ENCODE measurements around the gene FOXC2. TPM values are rescaled to one million over a fixed set of nuclear protein-coding genes. Genes with fewer than 3 reads are reported as not detected.

Gene FOXC2
- total RNA-seq, 2 experiments from 2014 or later = not detected

DNA sequence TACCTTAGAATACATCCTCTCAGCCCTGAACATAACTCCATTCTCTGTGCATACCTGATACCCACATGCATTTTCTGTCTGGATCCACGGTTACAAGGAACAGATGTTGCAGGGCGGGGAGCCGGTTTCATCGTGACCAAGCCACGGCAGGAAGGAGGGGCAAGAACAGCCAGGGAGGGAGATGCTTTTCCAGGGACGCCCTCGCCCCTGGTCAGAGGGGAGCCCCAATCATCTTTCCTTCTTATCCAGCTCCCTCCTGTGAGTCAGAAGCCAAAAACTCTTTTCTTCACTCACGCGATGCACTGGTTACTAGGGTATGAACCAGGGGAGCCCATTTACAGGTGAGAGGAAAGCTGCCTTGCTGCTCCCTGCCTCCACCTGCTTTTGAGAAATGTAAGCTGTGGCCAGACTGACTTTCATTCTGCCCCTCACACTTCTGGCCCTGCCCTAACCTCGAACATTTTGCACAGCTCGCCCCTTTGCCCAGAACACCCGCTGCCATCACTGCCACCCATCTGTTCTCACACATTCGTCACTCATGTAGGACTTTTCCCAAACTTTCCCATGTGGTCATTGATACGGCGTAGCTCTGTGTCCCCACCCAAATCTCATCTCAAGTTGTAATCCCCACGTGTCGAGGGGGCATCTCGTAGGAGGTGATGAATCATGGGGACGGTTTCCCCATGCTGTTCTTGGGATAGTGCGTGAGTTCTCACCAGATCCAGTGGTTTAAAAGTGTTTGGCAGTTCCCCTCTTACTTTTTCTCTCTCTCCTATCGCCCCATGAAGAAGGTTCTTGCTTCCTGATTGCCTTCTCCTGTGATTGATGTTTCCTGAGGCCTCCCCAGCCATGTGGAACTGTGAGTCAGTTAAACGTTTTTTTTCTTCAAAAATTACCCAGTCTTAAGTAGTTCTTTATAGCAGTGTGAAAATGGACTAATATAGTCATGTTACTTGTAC is 32.3 kb downstream of the FOXC2 start:
- CTCF ChIA-PET = no interaction called here

DNA sequence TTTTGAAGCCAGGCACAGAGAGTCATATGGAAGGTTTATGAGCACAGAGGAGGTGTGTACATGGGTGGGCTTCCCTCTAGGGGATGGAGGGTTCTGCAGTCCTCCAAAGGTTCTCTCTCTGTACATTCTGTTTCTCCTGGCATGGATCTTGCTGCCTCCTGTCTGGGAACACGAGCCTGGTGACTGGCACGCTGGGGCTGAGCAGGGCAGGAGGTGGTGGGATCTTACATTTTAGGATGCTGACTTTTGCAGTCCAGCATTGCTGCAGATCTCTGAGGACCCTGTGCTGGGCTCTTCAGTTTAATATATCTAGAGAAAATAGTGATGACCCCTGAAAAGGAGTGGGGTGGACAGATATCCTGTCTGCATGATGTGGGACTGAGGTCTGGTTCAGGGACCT is 34.7 kb downstream of the FOXC2 start:
- peaks cover 13% of the 10 kb centered on the region for H3K4me1 Mint-ChIP-seq
- H3K36me3 Mint-ChIP-seq (ENCODE audit: low read depth) = no peaks in the 10 kb centered on the region
- no peak overlapping the region for H3K4me3 Mint-ChIP-seq
- DNase-seq = no peak
- ChIA-PET CTCF (no interaction called here), POLR2A (no interaction called here)
- H3K27ac Mint-ChIP-seq = no peak overlapping the region
- no peaks in the 10 kb centered on the region for H3K9me3 Mint-ChIP-seq
- peaks cover 31% of the 10 kb centered on the region for H3K27me3 Mint-ChIP-seq

More for the DNA sequence above, 32.3 kb downstream of the FOXC2 start:
- no peak overlapping the region for H3K27ac Mint-ChIP-seq
- H3K27me3 Mint-ChIP-seq = peaks cover 35% of the 10 kb centered on the region
- no peak for DNase-seq
- H3K36me3 Mint-ChIP-seq (ENCODE audit: low read depth) = no peaks in the 10 kb centered on the region
- POLR2A ChIA-PET = no interaction called here
- H3K4me3 Mint-ChIP-seq = no peak overlapping the region
- H3K9me3 Mint-ChIP-seq = no peaks in the 10 kb centered on the region
- no peaks in the 10 kb centered on the region for H3K4me1 Mint-ChIP-seq

DNA sequence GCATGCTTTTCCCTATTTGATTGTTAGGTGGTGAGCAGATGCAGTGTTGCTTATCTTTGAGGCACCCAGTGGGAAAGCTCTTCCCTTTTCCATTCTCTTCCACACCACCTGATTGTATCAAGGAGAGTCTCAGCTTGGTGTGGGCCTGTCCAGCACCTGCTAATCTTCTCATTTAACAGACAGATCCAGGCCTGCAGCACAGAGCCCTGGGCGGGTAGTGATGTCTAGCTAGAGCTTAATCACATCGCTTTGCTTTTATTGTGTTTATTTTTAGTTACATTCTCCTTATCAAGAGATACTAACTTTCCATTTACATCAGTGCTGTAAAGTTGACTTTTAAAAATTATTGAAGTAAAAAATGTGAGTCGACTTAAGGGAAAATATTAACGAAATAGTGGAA is 35.9 kb downstream of the FOXC2 start:
- ChIA-PET POLR2A (no interaction called here), CTCF (no interaction called here)
- H3K27me3 Mint-ChIP-seq = peaks cover 31% of the 10 kb centered on the region
- H3K9me3 Mint-ChIP-seq = no peaks in the 10 kb centered on the region
- DNase-seq = no peak
- no peaks in the 10 kb centered on the region for H3K36me3 Mint-ChIP-seq (ENCODE audit: low read depth)
- H3K4me3 Mint-ChIP-seq = no peak overlapping the region
- H3K27ac Mint-ChIP-seq = no peak overlapping the region
- peaks cover 13% of the 10 kb centered on the region for H3K4me1 Mint-ChIP-seq

DNA sequence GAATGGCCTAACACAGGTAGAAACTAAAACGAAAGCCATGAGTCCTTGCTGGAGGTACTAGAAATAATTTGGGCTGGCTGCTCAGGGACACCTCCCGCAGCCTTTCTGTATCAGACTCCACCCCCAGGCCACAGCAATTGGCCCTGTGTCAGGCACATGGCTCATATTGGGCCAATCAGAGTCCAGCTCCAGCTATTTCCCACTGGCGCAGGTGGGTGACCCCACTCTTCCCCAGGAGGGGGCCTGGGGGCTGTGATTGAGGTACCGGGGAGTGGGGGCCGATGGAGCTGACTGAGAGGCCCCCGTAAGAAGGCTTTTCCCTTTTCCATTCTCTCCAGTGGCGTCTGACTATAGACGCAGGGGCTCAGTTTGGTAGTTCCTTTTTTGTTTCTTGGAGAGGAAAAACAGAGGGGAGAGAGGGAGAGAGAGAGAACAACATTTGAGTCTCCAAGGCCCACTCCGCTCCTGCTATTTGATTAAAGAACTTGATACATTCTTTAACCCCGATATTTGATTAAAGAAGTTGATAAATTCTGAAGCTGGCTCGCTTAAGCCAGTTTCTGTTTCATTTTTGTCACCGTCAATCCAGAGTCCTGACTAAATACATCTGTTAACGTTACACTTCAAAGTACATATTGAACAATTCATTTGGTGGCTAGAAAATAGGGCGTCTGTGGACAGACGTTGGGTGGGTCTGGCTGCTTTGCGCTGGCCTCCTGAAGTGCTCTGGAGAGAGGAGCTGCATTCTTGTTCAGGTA is 38.0 kb downstream of the FOXC2 start:
- POLR2A ChIA-PET = no interaction called here
- peak; percentile 56 for DNase-seq
- Mint-ChIP-seq H3K4me3 (peak overlapping the region; percentile 73), H3K27me3 (peaks cover 16% of the 10 kb centered on the region), H3K9me3 (no peaks in the 10 kb centered on the region), H3K36me3 (ENCODE audit: low read depth) (no peaks in the 10 kb centered on the region), H3K27ac (peak overlapping the region; percentile 85), H3K4me1 (peaks cover 13% of the 10 kb centered on the region)
- CTCF ChIA-PET = interaction anchor here (0.6 kb wide), 1 partner anchor 52 kb away, joined by 4 read pairs; no protein-coding TSS in a partner anchor

DNA sequence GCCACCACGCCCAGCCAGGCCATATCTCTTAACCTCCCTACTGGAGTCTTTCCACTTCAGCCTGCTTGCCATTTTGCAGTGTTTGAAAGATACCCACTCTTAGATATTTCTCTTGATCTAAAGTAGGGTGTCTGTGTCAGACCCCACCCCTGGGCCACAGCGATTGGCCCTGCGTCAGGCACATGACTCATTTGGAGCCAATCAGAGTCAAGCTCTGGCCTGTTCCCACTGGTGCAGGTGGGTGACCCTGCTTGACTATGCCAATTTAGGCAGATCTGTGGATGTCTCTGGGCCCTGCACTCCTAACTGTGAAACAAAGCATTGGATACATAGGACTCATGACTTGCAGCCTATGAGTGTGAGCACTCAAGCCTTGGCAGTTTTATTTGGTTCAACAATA is 39.3 kb downstream of the FOXC2 start:
- H3K4me1 Mint-ChIP-seq = peaks cover 13% of the 10 kb centered on the region
- DNase-seq = no peak
- no peaks in the 10 kb centered on the region for H3K36me3 Mint-ChIP-seq (ENCODE audit: low read depth)
- H3K9me3 Mint-ChIP-seq = no peaks in the 10 kb centered on the region
- POLR2A ChIA-PET = no interaction called here
- no peak overlapping the region for H3K4me3 Mint-ChIP-seq
- H3K27ac Mint-ChIP-seq = no peak overlapping the region
- peaks cover 9% of the 10 kb centered on the region for H3K27me3 Mint-ChIP-seq
- CTCF ChIA-PET = interaction anchor here (0.6 kb wide), 1 partner anchor 582 kb away, joined by 5 read pairs; no protein-coding TSS in a partner anchor

DNA sequence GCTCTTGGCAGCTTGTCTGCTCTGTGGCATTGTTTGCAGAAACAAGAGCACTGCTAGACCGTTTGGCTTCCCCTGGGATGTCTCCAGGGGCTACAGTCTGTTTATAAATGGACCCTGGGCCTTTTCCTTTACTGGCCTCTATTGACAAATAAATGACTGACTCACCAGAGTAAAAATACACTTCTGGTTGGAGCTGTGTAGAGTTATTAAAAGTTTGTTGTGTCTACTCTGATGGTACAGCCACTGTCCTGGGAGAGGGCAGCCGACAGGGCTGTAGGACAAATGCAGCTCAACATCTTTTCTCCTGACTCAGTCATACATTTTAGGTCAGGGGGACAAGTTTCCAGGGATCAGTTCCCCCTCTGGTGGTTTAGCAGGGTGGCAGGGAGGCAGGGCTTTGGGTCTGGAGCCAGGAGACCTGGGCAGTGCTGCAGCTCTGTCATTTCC is 41.7 kb downstream of the FOXC2 start:
- H3K4me1 Mint-ChIP-seq = peaks cover 13% of the 10 kb centered on the region
- no peaks in the 10 kb centered on the region for H3K9me3 Mint-ChIP-seq
- no peaks in the 10 kb centered on the region for H3K36me3 Mint-ChIP-seq (ENCODE audit: low read depth)
- H3K27me3 Mint-ChIP-seq = peaks cover 1% of the 10 kb centered on the region
- no peak overlapping the region for H3K4me3 Mint-ChIP-seq
- no peak overlapping the region for H3K27ac Mint-ChIP-seq
- ChIA-PET POLR2A (no interaction called here), CTCF (no interaction called here)
- no peak for DNase-seq

DNA sequence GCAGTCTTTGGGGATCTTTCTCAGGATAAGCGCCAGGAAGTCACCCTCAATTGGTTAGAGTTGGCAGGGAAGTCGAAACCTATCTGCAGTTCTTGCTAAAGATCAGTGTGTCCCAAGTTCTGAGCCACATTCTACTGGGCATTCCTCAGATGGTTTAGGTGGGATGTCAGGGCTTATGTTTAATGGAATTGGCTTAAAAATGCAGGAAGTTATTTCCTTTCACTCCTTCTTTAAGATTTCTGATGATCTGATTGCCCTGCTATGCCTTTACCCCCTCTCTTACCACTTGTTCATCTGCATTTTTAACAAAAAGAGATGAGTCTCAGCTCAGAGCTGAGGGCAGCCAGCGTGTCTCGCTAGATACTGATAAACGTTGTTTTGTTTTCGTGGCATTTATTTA is 42.5 kb downstream of the FOXC2 start:
- no peaks in the 10 kb centered on the region for H3K36me3 Mint-ChIP-seq (ENCODE audit: low read depth)
- no peaks in the 10 kb centered on the region for H3K9me3 Mint-ChIP-seq
- H3K27me3 Mint-ChIP-seq = peaks cover 1% of the 10 kb centered on the region
- no peak for DNase-seq
- H3K27ac Mint-ChIP-seq = no peak overlapping the region
- POLR2A ChIA-PET = no interaction called here
- H3K4me1 Mint-ChIP-seq = peaks cover 12% of the 10 kb centered on the region
- CTCF ChIA-PET = no interaction called here
- no peak overlapping the region for H3K4me3 Mint-ChIP-seq

DNA sequence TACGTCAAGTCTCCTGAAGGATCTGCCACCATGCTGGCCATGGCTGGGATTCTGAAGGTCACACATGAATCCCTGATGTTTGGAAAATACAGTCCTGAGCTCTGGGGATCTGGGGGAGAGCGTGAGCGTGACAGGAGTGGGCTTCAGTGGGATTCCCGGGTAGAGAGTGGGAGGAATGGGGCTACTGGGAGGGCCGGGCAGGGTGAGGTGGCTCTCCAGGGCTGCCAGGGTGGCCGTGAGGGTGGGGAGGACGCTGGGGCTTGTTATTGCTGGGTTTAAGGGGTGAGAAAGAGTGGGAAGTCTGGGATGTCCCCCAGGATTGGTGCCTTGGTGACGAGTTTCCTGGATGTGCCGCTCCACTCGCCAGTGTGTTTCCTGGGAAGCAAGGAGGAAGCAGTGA is 43.0 kb downstream of the FOXC2 start:
- no peak overlapping the region for H3K27ac Mint-ChIP-seq
- peaks cover 1% of the 10 kb centered on the region for H3K27me3 Mint-ChIP-seq
- H3K4me1 Mint-ChIP-seq = peaks cover 7% of the 10 kb centered on the region
- H3K4me3 Mint-ChIP-seq = no peak overlapping the region
- DNase-seq = no peak
- H3K36me3 Mint-ChIP-seq (ENCODE audit: low read depth) = no peaks in the 10 kb centered on the region
- ChIA-PET POLR2A (no interaction called here), CTCF (no interaction called here)
- no peaks in the 10 kb centered on the region for H3K9me3 Mint-ChIP-seq

DNA sequence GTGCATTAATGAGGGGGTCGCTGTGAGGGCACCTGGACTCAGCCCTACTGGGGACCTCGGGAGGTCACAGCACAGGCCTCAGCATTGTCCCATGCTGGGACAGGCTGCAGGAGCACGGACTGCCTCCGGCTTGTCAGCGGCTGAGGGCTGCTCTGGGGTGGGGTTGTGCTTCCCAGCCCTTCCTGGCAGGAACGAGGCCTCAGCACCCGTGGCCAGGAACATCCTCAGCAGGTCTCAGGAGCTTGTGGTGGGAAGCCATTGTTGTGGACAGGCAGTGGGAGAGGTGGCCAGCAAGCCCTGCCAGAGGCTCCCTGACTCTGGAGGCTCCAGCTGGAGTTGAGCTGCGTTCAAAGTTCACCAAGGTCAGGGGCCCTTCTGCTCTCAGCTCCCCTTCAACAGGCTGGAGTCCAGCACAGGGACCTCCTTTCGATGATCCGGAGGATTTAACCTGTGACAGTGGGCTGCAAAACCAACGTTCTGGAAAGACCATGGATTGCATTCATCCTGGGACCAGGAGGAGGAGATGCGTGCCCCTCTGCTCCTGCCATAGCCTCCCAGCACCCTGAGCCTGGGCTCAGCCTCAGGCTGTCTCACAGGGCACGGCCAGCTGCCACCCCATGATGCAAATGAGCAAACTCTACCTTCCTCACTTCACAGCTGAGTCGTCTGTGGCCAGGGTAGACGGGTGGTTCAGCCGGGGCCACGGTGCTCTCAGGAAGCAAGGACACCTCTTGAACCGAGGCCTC is 44.3 kb downstream of the FOXC2 start:
- no peaks in the 10 kb centered on the region for H3K9me3 Mint-ChIP-seq
- no peak for DNase-seq
- no peak overlapping the region for H3K4me3 Mint-ChIP-seq
- POLR2A ChIA-PET = no interaction called here
- H3K36me3 Mint-ChIP-seq (ENCODE audit: low read depth) = no peaks in the 10 kb centered on the region
- no peak overlapping the region for H3K27ac Mint-ChIP-seq
- peaks cover 1% of the 10 kb centered on the region for H3K27me3 Mint-ChIP-seq
- CTCF ChIA-PET = no interaction called here
- no peaks in the 10 kb centered on the region for H3K4me1 Mint-ChIP-seq

DNA sequence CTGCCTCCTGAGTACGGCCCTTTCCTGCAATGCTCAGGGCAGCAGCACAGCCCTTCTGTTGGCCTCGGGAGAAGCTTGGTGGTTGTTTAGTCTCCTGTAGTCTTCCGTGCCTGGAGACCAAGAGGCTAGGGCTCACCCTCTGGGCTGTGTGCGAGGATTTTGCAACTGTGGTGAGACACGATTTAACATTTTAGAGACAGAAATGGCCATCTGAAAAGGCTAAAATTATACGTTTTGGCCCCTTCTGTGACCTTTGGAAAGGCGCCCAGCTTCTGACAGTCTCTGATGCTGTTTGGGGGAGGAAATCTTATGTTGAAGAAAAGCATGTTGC is 44.9 kb downstream of the FOXC2 start:
- Mint-ChIP-seq H3K9me3 (no peaks in the 10 kb centered on the region), H3K27me3 (peaks cover 1% of the 10 kb centered on the region), H3K36me3 (ENCODE audit: low read depth) (no peaks in the 10 kb centered on the region), H3K4me1 (no peaks in the 10 kb centered on the region), H3K4me3 (no peak overlapping the region), H3K27ac (no peak overlapping the region)
- CTCF ChIA-PET = no interaction called here
- DNase-seq = no peak
- POLR2A ChIA-PET = no interaction called here

DNA sequence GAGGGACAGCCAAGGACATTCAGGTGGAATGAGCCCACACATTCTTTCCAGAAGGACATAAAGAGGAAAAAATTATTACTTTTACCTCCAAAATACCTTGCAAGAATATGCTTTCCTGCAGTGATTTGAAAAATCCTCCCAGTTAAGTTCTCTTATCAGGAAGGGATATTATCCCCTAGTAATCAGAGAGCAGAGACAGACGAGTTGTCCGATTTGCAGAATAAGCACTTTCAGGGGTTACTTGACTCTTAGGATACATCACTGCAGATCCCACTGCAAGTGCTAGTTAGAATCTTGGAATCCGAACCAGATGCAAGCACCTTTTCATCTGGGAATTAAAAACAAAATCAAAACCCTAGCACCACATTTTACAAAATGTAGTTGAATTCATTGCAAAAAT is 45.3 kb downstream of the FOXC2 start:
- Mint-ChIP-seq H3K9me3 (no peaks in the 10 kb centered on the region), H3K36me3 (ENCODE audit: low read depth) (no peaks in the 10 kb centered on the region), H3K27ac (no peak overlapping the region), H3K27me3 (peaks cover 1% of the 10 kb centered on the region), H3K4me3 (no peak overlapping the region), H3K4me1 (no peaks in the 10 kb centered on the region)
- no peak for DNase-seq
- ChIA-PET CTCF (no interaction called here), POLR2A (no interaction called here)

DNA sequence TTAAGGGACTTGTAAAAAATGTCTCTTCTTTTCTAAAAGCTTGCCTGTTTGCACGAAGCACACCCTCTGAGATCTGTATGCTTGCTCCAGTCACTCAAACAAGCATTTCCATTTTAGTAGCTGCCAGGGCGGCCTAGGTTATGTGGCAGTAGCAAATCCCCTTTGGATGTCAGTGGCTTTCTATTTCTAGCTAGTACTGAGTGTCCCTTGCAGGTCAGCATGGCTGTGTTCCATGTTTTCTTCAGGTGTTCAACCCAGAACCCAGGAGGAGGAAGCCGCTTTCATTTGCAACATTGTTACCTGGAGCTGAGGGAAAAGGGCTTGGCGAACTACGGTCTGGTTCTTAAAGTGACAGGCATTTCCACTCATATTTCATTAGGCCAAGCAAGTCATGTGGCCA is 48.1 kb downstream of the FOXC2 start:
- H3K36me3 Mint-ChIP-seq (ENCODE audit: low read depth) = no peaks in the 10 kb centered on the region
- CTCF ChIA-PET = no interaction called here
- H3K9me3 Mint-ChIP-seq = no peaks in the 10 kb centered on the region
- DNase-seq = no peak
- H3K4me1 Mint-ChIP-seq = no peaks in the 10 kb centered on the region
- H3K4me3 Mint-ChIP-seq = no peak overlapping the region
- no peaks in the 10 kb centered on the region for H3K27me3 Mint-ChIP-seq
- no peak overlapping the region for H3K27ac Mint-ChIP-seq
- POLR2A ChIA-PET = no interaction called here

DNA sequence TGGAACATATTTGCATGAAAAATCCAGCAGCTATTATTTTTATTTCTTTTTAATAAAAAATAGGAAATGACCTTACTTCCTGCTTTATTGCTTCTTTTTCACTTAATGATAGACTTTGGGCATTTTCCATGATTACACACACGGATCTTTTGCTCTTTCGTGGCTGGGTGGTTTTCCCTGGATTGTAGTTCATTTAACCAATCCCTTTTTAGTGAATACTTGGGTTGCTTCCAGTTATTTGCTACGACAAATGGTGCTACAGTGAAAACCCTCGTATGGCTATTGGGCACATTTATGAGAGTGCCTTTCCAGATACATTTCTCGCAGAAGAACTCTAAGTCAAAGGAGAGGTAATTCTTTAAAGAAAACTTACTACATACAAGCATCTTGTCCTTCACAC is 50.3 kb downstream of the FOXC2 start:
- no peaks in the 10 kb centered on the region for H3K27me3 Mint-ChIP-seq
- H3K9me3 Mint-ChIP-seq = no peaks in the 10 kb centered on the region
- no peaks in the 10 kb centered on the region for H3K36me3 Mint-ChIP-seq (ENCODE audit: low read depth)
- DNase-seq = no peak
- CTCF ChIA-PET = interaction anchor here (1.5 kb wide), 1 partner anchor 12 kb away, joined by 3 read pairs; no protein-coding TSS in a partner anchor
- POLR2A ChIA-PET = no interaction called here
- H3K27ac Mint-ChIP-seq = no peak overlapping the region
- H3K4me1 Mint-ChIP-seq = no peaks in the 10 kb centered on the region
- no peak overlapping the region for H3K4me3 Mint-ChIP-seq

Measured in activated CD4-positive, alpha-beta T cell treated with anti-CD3 and anti-CD28 coated beads, Interleukin-2, amount 10 ng/mL, durations not matched to agents 7 days and 5 days (primary cell).